WTC11 (cell line): ENCODE data around the gene ZNF830. TPM values are rescaled to one million over a fixed set of nuclear protein-coding genes. Genes with fewer than 3 reads are reported as not detected.

ENCODE experiments used
- ATF6 ChIP-seq: sonication (generic); formaldehyde crosslinking; IDR thresholded peaks from 2 replicates; pipeline ENCODE4 v1.8.1; 2023; ENCODE audit warnings: mild to moderate bottlenecking, missing genetic modification reagents
- CREM ChIP-seq: sonication (generic); formaldehyde crosslinking; IDR thresholded peaks from 2 replicates; pipeline ENCODE4 v1.8.1; 2022; ENCODE audit warnings: mild to moderate bottlenecking, missing genetic modification reagents, moderate library complexity
- ETV6 ChIP-seq: sonication (generic); formaldehyde crosslinking; IDR thresholded peaks from 2 replicates; pipeline ENCODE4 v1.8.1; 2022; ENCODE audit warnings: mild to moderate bottlenecking, missing genetic modification reagents
- GTF2I ChIP-seq: fragments of 250-450 bp; sonication (Bioruptor Pico); conservative IDR thresholded peaks from 2 replicates; pipeline ENCODE4 v1.4.0; 2021; ENCODE audit warnings: mild to moderate bottlenecking
- HMGA2 ChIP-seq: fragments of 250-450 bp; sonication (Bioruptor Pico); IDR thresholded peaks from 2 replicates; pipeline ENCODE4 v1.4.0; 2021; ENCODE audit warnings: mild to moderate bottlenecking, moderate library complexity
- IRF1 ChIP-seq: sonication (generic); formaldehyde crosslinking; IDR thresholded peaks from 2 replicates; pipeline ENCODE4 v1.8.0; 2023; ENCODE audit warnings: missing genetic modification reagents
- IRF2 ChIP-seq: sonication (generic); formaldehyde crosslinking; IDR thresholded peaks from 2 replicates; pipeline ENCODE4 v1.8.0; 2022; ENCODE audit warnings: low read depth, missing genetic modification reagents, borderline replicate concordance
- JAZF1 ChIP-seq: fragments of 250-450 bp; sonication (Bioruptor Pico); IDR thresholded peaks from 2 replicates; pipeline ENCODE4 v1.9.0; 2021; ENCODE audit warnings: moderate library complexity, mild to moderate bottlenecking, inconsistent platforms
- NFATC4 ChIP-seq: fragments of 250-450 bp; sonication (Bioruptor Pico); IDR thresholded peaks from 2 replicates; pipeline ENCODE4 v1.9.0; 2021; ENCODE audit warnings: mild to moderate bottlenecking
- NFYB ChIP-seq: sonication (generic); formaldehyde crosslinking; conservative IDR thresholded peaks from 2 replicates; pipeline ENCODE4 v1.8.0; 2022; ENCODE audit warnings: low read depth, missing genetic modification reagents
- SMAD3 ChIP-seq: sonication (generic); formaldehyde crosslinking; IDR thresholded peaks from 2 replicates; pipeline ENCODE4 v1.8.0; 2022; ENCODE audit warnings: missing genetic modification reagents, mild to moderate bottlenecking, borderline replicate concordance
- SP1 ChIP-seq: sonication (generic); formaldehyde crosslinking; conservative IDR thresholded peaks from 2 replicates; pipeline ENCODE4 v1.8.1; 2022; ENCODE audit warnings: missing genetic modification reagents
- TEAD4 ChIP-seq: sonication (generic); formaldehyde crosslinking; IDR thresholded peaks from 2 replicates; pipeline ENCODE4 v1.8.0; 2022; ENCODE audit warnings: mild to moderate bottlenecking, missing genetic modification reagents
- USF2 ChIP-seq: sonication (generic); formaldehyde crosslinking; IDR thresholded peaks from 2 replicates; pipeline ENCODE4 v1.8.1; 2023; ENCODE audit warnings: mild to moderate bottlenecking, missing genetic modification reagents, moderate library complexity
- ZBTB43 ChIP-seq: sonication (generic); formaldehyde crosslinking; IDR thresholded peaks from 2 replicates; pipeline ENCODE4 v1.8.1; 2023; ENCODE audit warnings: mild to moderate bottlenecking, missing genetic modification reagents
- ZNF121 ChIP-seq: sonication (generic); formaldehyde crosslinking; IDR thresholded peaks from 2 replicates; pipeline ENCODE4 v1.8.0; 2023; ENCODE audit warnings: missing genetic modification reagents
- ZNF232 ChIP-seq: sonication (generic); formaldehyde crosslinking; IDR thresholded peaks from 2 replicates; pipeline ENCODE4 v1.8.0; 2022; ENCODE audit warnings: mild to moderate bottlenecking, missing genetic modification reagents
- ZNF396 ChIP-seq: fragments of 250-450 bp; sonication (Bioruptor Pico); IDR thresholded peaks from 2 replicates; pipeline ENCODE4 v1.8.0; 2021; ENCODE audit warnings: mild to moderate bottlenecking, moderate library complexity, borderline replicate concordance
- ZNF671 ChIP-seq: fragments of 250-450 bp; sonication (Bioruptor Pico); IDR thresholded peaks from 2 replicates; pipeline ENCODE4 v1.8.0; 2021; ENCODE audit warnings: mild to moderate bottlenecking
- total RNA-seq: library from RNA; stranded (reverse); gene quantifications from 3 replicates; pipeline ENCODE4 v1.2.3, GENCODE V29; 2021
- TF ChIP-seq, protein P1 (sequence below): sonication (generic); formaldehyde crosslinking; IDR thresholded peaks from 2 replicates; pipeline ENCODE4 v1.8.1; 2023; ENCODE audit warnings: mild to moderate bottlenecking, missing genetic modification reagents, moderate library complexity
- TF ChIP-seq, protein P2 (sequence below): sonication (generic); formaldehyde crosslinking; IDR thresholded peaks from 2 replicates; pipeline ENCODE4 v1.8.0; 2022; ENCODE audit warnings: missing genetic modification reagents
- TF ChIP-seq, protein P3 (sequence below): fragments of 250-450 bp; sonication (Bioruptor Pico); IDR thresholded peaks from 2 replicates; pipeline ENCODE4 v2.1.2; 2022; ENCODE audit warnings: mild to moderate bottlenecking, moderate library complexity

ZNF830 gene
- total RNA-seq, 1 experiment from 2014 or later: 20.2 TPM

GRCh38 chr17:34980681-34981537 is 19.6 kb downstream of the ZNF830 start (continued):
- TF ChIP-seq, protein P1, sequence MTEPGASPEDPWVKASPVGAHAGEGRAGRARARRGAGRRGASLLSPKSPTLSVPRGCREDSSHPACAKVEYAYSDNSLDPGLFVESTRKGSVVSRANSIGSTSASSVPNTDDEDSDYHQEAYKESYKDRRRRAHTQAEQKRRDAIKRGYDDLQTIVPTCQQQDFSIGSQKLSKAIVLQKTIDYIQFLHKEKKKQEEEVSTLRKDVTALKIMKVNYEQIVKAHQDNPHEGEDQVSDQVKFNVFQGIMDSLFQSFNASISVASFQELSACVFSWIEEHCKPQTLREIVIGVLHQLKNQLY: no peak
- TF ChIP-seq ZBTB43 (no peak), ZNF121 (CRISPR knock-in tag) (no peak), ZNF671 (CRISPR knock-in tag) (no peak), JAZF1 (CRISPR knock-in tag) (no peak), IRF1 (peak; percentile 62; the same call in 1 of the 2 replicates), USF2 (CRISPR knock-in tag) (no peak), NFATC4 (no peak), ZNF396 (no peak), ETV6 (CRISPR knock-in tag) (no peak), ZNF232 (CRISPR knock-in tag) (no peak), SMAD3 (CRISPR knock-in tag) (no peak), GTF2I (no peak), IRF2 (CRISPR knock-in tag) (no peak), CREM (CRISPR knock-in tag) (0 out of 2 replicates have a peak, but pooled peaks have one; percentile 61), SP1 (CRISPR knock-in tag) (peak; percentile 3; the same call in 1 of the 2 replicates), ATF6 (CRISPR knock-in tag) (no peak), NFYB (no peak), HMGA2 (CRISPR knock-in tag) (no peak), TEAD4 (no peak)
- TF ChIP-seq, protein P2, sequence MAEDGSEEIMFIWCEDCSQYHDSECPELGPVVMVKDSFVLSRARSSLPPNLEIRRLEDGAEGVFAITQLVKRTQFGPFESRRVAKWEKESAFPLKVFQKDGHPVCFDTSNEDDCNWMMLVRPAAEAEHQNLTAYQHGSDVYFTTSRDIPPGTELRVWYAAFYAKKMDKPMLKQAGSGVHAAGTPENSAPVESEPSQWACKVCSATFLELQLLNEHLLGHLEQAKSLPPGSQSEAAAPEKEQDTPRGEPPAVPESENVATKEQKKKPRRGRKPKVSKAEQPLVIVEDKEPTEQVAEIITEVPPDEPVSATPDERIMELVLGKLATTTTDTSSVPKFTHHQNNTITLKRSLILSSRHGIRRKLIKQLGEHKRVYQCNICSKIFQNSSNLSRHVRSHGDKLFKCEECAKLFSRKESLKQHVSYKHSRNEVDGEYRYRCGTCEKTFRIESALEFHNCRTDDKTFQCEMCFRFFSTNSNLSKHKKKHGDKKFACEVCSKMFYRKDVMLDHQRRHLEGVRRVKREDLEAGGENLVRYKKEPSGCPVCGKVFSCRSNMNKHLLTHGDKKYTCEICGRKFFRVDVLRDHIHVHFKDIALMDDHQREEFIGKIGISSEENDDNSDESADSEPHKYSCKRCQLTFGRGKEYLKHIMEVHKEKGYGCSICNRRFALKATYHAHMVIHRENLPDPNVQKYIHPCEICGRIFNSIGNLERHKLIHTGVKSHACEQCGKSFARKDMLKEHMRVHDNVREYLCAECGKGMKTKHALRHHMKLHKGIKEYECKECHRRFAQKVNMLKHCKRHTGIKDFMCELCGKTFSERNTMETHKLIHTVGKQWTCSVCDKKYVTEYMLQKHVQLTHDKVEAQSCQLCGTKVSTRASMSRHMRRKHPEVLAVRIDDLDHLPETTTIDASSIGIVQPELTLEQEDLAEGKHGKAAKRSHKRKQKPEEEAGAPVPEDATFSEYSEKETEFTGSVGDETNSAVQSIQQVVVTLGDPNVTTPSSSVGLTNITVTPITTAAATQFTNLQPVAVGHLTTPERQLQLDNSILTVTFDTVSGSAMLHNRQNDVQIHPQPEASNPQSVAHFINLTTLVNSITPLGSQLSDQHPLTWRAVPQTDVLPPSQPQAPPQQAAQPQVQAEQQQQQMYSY: peak; percentile 78
- TF ChIP-seq, protein P3, sequence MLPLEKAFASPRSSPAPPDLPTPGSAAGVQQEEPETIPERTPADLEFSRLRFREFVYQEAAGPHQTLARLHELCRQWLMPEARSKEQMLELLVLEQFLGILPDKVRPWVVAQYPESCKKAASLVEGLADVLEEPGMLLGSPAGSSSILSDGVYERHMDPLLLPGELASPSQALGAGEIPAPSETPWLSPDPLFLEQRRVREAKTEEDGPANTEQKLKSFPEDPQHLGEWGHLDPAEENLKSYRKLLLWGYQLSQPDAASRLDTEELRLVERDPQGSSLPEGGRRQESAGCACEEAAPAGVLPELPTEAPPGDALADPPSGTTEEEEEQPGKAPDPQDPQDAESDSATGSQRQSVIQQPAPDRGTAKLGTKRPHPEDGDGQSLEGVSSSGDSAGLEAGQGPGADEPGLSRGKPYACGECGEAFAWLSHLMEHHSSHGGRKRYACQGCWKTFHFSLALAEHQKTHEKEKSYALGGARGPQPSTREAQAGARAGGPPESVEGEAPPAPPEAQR (CRISPR knock-in tag): no peak
